Uterine smooth muscle cell (primary cell): ENCODE results near the gene UQCC2. TPM values are rescaled to one million over a fixed set of nuclear protein-coding genes. Genes with fewer than 3 reads are reported as not detected.

Experiments
- total RNA-seq: library from RNA; depleted of rRNA; stranded (reverse); fragments of >200 nt; gene quantifications from 2 replicates; pipeline ENCODE4 v1.2.3, GENCODE V29; 2014

Gene UQCC2
- 31.3 and 42.6 TPM in 2 replicates for total RNA-seq

DNA sequence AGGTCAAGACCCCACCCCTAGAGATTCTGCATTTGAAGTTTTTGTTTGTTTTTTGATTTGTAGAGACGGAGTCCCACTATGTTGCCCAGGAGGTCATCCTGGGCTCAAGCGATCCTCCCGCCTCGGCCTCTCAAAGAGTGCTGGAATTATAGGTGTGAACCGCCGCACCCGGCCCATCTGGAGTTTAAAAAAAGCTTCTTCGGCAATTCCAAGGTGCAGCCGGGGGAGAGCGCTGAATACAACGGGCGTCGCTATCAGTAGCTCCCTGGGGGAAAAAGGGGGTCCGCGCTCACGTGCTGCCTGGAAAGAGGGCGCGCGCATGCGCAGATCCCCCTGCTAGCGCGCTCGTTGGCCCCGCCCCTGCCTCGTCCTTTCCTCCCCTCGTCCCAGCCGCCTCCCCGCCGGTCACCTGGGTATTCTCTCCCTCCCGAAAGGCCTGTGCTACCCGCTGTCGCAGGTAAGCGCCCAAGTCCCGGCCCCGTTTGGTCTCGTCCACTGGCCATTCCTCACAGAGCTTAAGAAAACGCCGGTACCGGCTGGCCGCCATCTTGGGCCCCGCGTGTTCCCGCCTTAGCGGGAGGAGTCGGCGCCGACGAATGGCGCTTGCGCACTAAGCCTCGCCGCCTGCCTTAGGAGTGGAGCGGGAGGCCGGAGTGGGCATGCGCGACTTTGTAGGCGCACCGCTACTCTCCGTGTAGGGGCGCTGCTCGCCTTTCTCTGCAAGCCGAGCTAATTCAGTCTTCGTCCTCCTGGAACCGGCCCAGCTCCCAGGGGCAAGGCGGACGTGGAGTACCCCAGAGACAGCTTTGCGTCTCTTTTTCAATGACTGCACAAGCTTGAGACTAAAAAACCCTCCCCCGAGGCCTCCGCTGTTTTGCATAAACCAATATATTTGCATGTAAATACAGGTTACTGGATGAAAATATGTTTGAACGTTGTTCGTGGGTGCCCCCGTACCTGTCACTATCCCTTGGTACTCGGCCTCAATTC lies at the start of gene UQCC2:
Gene UQCC2 (minus strand): TSS at position 561 of the 990 bp plus-strand sequence. CDS start 14 bp downstream, at position 547.

DNA sequence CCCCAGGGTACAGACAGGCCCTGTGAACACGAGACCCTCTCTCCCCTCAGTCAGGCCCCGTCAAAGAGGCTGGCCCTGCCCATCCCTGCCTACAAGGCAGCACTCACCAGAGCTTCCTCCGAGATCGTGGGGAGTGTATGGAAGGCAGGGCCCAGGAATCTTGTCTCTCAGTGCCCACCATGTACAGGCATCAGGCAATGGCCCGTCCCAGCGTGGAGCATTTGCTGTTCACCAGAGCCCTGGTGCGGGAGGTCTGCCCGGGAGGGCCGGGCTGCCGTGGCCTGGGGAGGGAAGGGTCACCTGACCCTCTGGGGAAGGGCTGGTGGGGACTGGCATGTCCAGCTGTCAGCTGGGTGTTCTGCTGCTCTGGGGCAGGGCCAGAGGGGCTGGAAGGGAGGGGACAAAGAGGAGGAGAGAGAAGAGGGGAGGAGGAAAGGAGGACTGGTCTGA lies 35.2 kb upstream of the UQCC2 start, which contains the start of gene IP6K3:
Gene IP6K3 (minus strand): TSS at position 255 of the 450 bp plus-strand sequence. CDS start 11,429 bp downstream, outside the sequence.

Other genes with a start within 250 kb of the UQCC2 start
- gene BAK1, start 131.4 kb downstream of the UQCC2 start, total RNA-seq, result 13.0 and 18.0 TPM in 2 replicates
- 55.4 and 86.4 TPM in 2 replicates for gene ITPR3, start 90.4 kb downstream of the UQCC2 start, total RNA-seq
- 0.22 and 0.50 TPM in 2 replicates for gene IP6K3, start 35.2 kb upstream of the UQCC2 start, total RNA-seq
- gene LEMD2, start 77.4 kb upstream of the UQCC2 start, total RNA-seq, result 64.7 and 66.3 TPM in 2 replicates
- gene MLN, start 92.3 kb upstream of the UQCC2 start, total RNA-seq, result not detected in 2 replicates